ENCODE data around the gene CNTN4. TPM values are rescaled to one million over a fixed set of nuclear protein-coding genes. Genes with fewer than 3 reads are reported as not detected.

The CNTN4 gene
- total and polyA plus RNA-seq, 2 donors (not counting 3 experiments of a cell fraction or from before 2014, with no cell fraction given) = not detected

DNA sequence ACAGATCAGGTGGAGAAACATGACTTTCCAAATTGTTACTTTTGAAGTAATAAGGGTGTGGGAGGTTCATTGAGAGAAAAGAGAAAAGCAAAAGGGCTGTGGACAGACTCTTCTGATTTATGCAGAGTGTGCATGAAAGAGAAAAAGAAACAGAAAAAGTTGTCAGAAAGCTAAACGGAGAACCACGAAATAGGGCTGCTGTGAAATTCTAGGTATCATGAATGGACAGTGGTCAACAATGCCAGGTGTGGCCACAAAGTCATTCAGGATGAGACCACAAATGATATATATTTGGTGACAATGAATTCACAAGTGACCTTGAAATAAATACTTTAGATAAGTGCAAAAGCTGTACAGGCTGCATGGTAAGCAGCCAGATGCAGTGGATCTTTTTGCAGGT lies 841.4 kb downstream of the CNTN4 start:
- DNase-seq (ENCODE audit: low read depth, low spot score) (no peak), FAIRE-seq (no peak)
- no peaks in the 10 kb centered on the region for H3K79me2 ChIP-seq (ENCODE audit: control insufficient read depth, insufficient read depth, low read length)
- intact Hi-C loops (cut with micrococcal nuclease) (no loop called here), dilution Hi-C loops (cut with MboI; ENCODE audit: extremely low pct_ligation_motif_present, low sequenced_read_pairs) (no loop called here)
- H3K4me2 ChIP-seq (ENCODE audit: insufficient read depth, low read length) = no peak overlapping the region
- H3K9me1 ChIP-seq (replicated peaks; ENCODE audit: control insufficient read depth, extremely low read depth, insufficient read depth, low read length) = no peaks in the 10 kb centered on the region
- ChIA-PET POLR2A (no interaction called here), CTCF (no interaction called here)
- H3K27me3 ChIP-seq (ENCODE audit: control insufficient read depth in 2 of 2, insufficient read depth in 2 of 2, low read length in 2 of 2) = no peaks in the 10 kb centered on the region
- no peak overlapping the region for H3K9ac ChIP-seq (replicated peaks; ENCODE audit: extremely low read depth, insufficient read depth, low read length)
- no peak overlapping the region for H3K4me3 ChIP-seq (replicated peaks in 1 of 3; ENCODE audit: insufficient read depth in 1 of 3, low read depth in 1 of 3, low read length in 3 of 3)
- no peak overlapping the region for H3K27ac ChIP-seq (ENCODE audit: insufficient read depth, low read depth, low read length)
- no peak overlapping the region for H2AFZ ChIP-seq (ENCODE audit: low read depth, low read length)
- no TSS peak for BruUV-seq (replicated peaks)
- H3K4me1 ChIP-seq (ENCODE audit: control insufficient read depth, extremely low read depth, insufficient read depth, low read length) = no peaks in the 10 kb centered on the region
- no peaks in the 10 kb centered on the region for H3K36me3 ChIP-seq (ENCODE audit: control insufficient read depth in 2 of 2, extremely low read depth in 1 of 2, insufficient read depth in 2 of 2, low read length in 2 of 2)
- TF ChIP-seq, protein P1, sequence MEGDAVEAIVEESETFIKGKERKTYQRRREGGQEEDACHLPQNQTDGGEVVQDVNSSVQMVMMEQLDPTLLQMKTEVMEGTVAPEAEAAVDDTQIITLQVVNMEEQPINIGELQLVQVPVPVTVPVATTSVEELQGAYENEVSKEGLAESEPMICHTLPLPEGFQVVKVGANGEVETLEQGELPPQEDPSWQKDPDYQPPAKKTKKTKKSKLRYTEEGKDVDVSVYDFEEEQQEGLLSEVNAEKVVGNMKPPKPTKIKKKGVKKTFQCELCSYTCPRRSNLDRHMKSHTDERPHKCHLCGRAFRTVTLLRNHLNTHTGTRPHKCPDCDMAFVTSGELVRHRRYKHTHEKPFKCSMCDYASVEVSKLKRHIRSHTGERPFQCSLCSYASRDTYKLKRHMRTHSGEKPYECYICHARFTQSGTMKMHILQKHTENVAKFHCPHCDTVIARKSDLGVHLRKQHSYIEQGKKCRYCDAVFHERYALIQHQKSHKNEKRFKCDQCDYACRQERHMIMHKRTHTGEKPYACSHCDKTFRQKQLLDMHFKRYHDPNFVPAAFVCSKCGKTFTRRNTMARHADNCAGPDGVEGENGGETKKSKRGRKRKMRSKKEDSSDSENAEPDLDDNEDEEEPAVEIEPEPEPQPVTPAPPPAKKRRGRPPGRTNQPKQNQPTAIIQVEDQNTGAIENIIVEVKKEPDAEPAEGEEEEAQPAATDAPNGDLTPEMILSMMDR (IDR thresholded peaks at IDR 0.05; ENCODE audit: extremely low read depth in 1 of 2, insufficient read depth in 1 of 2, low read depth in 1 of 2, low read length in 2 of 2) = no peak
- TF ChIP-seq FOS (IDR thresholded peaks at IDR 0.05; ENCODE audit: borderline replicate concordance, insufficient read depth, low read length) (no peak), EZH2 (IDR thresholded peaks at IDR 0.05; ENCODE audit: borderline replicate concordance, low read depth, low read length, severe bottlenecking) (no peak), GATA2 (IDR thresholded peaks at IDR 0.05; ENCODE audit: insufficient read depth, insufficient read length, low read depth, low read length) (no peak), POLR2A (IDR thresholded peaks at IDR 0.05; ENCODE audit: low read depth, low read length) (no peak), MYC (IDR thresholded peaks at IDR 0.05; ENCODE audit: low read depth, low read length) (no peak), JUN (IDR thresholded peaks at IDR 0.05; ENCODE audit: borderline replicate concordance, insufficient read depth, insufficient read length, low read depth) (no peak)
- TF ChIP-seq, protein P2, sequence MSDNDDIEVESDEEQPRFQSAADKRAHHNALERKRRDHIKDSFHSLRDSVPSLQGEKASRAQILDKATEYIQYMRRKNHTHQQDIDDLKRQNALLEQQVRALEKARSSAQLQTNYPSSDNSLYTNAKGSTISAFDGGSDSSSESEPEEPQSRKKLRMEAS (IDR thresholded peaks at IDR 0.05; ENCODE audit: insufficient read depth, insufficient read length) = no peak
- no peaks in the 10 kb centered on the region for H4K20me1 ChIP-seq (replicated peaks; ENCODE audit: control insufficient read depth, extremely low read depth, insufficient read depth, low read length)
- no peaks in the 10 kb centered on the region for H3K9me3 ChIP-seq (replicated peaks; ENCODE audit: control insufficient read depth, insufficient read depth, low read length)

Measured in endothelial cell of umbilical vein (primary cell).